HG02973 (cell line): ENCODE measurements around the gene RBX1.

Experiments used
- ATAC-seq: cut with Tn5 transposase; IDR thresholded peaks from one replicate; pipeline ENCODE4 v1.9.1; 2021; ENCODE audit warnings: moderate library complexity; ENCODE audit not compliant: unreplicated experiment

RBX1 gene

GRCh38 chr22:41021613-41022454, 70.7 kb downstream of the RBX1 start:
- ATAC-seq, result peak; percentile 57

- ATAC-seq, result peak; percentile 50
These were observed 71.5 kb downstream of the RBX1 start for GRCh38 chr22:41022470-41023298.
